H1 (cell line): ENCODE results near the gene TPPP. TPM values are rescaled to one million over a fixed set of nuclear protein-coding genes. Genes with fewer than 3 reads are reported as not detected.

Experiments used
- EZH2 ChIP-seq: fragments of 200-600 bp; sonication (generic); IDR thresholded peaks from 2 replicates; pipeline ENCODE4 v1.7.1; 2012; ENCODE audit warnings: low read depth, mild to moderate bottlenecking, moderate library complexity, low read length, inconsistent platforms; ENCODE audit not compliant: severe bottlenecking
- RBBP5 ChIP-seq: IDR thresholded peaks from 2 replicates; pipeline ENCODE4 v1.7.1; 2012; ENCODE audit warnings: low read depth, mild to moderate bottlenecking, inconsistent platforms, low read length, moderate library complexity, borderline replicate concordance
- TAF1 ChIP-seq: IDR thresholded peaks from 2 replicates; pipeline ENCODE4 v1.6.1; 2011; ENCODE audit warnings: mild to moderate bottlenecking, low read depth, low read length
- polyA plus RNA-seq, 7 experiments: library from polyadenylated mRNA; depleted of rRNA in 3 of 7; stranded (reverse) in 5 of 7; unstranded in 2 of 7; fragments of >200 nt in 5 of 7; fragments of 200-250 nt in 2 of 7; gene quantifications; 1 replicate in 5 of 7; 2 replicates in 1 of 7; 4 replicates in 1 of 7; pipeline versions ENCODE4 v1.2.1 to v1.2.3, GENCODE V29; 2011 to 2013; ENCODE audit warnings: missing spikeins in 2 of 7, mixed read lengths in 2 of 7
- total RNA-seq: library from RNA; stranded (reverse); fragmentation: NEBNext Ultra II Directional; extraction: Animal tissue kit (Norgen Biotek cat#: 25700); gene quantifications from 2 replicates; pipeline ENCODE4 v1.2.1, GENCODE V29; 2021
- TF ChIP-seq, protein P1 (sequence below): fragments of 300-600 bp; sonication (generic); IDR thresholded peaks from 2 replicates; pipeline ENCODE4 v1.7.1; 2012; ENCODE audit warnings: low read length, moderate library complexity, mild to moderate bottlenecking, inconsistent platforms; ENCODE audit not compliant: insufficient replicate concordance

Gene TPPP
- total and polyA plus RNA-seq, 2 of the 8 experiments (the other 6 are each of a cell fraction or from before 2014, with no cell fraction given): 0.36 to 0.93 TPM

DNA sequence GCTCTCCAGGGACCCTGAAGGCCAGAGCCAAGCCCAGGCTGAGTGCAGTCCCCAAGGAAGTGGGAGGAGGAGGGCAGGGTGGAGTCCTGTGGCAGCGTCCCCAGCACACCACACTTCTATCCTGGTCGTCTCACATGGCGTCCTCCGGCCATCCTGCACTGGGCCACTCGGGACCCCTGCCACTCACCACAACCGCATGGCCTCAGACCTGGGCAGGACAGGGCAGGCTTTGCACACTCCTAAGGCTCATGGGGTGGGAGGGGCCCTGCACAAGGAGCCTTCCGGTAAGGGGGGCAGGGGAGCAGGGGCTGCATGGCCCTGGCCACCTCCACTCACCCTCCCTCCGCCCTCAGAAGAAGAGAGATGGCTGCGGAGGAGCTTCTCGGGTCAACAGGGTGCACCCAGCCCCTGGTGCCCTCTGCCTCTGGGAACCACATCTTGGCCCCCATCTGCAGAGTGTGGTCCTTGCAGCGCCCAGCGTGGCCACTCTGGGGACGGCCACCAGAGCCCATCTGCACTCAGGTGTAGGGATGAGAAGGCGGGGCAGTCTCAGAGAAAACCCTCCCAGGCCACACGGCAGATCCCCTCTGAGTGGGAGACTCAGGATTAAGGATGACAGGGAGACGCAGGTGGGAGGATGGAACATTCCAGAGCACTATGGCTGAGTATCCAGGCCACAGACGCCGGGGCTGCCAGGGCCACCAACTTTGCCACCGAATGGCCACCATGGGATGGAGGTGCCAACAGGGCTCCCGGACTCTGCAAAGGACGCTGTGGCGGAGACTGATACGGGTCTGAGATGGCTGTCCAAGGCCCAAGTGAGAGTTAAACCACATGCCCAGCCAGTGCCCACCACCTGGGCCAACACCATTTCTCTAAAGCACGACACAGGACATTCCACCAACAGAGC is 7.6 kb downstream of the TPPP start (continued):
- TF ChIP-seq, protein P1, sequence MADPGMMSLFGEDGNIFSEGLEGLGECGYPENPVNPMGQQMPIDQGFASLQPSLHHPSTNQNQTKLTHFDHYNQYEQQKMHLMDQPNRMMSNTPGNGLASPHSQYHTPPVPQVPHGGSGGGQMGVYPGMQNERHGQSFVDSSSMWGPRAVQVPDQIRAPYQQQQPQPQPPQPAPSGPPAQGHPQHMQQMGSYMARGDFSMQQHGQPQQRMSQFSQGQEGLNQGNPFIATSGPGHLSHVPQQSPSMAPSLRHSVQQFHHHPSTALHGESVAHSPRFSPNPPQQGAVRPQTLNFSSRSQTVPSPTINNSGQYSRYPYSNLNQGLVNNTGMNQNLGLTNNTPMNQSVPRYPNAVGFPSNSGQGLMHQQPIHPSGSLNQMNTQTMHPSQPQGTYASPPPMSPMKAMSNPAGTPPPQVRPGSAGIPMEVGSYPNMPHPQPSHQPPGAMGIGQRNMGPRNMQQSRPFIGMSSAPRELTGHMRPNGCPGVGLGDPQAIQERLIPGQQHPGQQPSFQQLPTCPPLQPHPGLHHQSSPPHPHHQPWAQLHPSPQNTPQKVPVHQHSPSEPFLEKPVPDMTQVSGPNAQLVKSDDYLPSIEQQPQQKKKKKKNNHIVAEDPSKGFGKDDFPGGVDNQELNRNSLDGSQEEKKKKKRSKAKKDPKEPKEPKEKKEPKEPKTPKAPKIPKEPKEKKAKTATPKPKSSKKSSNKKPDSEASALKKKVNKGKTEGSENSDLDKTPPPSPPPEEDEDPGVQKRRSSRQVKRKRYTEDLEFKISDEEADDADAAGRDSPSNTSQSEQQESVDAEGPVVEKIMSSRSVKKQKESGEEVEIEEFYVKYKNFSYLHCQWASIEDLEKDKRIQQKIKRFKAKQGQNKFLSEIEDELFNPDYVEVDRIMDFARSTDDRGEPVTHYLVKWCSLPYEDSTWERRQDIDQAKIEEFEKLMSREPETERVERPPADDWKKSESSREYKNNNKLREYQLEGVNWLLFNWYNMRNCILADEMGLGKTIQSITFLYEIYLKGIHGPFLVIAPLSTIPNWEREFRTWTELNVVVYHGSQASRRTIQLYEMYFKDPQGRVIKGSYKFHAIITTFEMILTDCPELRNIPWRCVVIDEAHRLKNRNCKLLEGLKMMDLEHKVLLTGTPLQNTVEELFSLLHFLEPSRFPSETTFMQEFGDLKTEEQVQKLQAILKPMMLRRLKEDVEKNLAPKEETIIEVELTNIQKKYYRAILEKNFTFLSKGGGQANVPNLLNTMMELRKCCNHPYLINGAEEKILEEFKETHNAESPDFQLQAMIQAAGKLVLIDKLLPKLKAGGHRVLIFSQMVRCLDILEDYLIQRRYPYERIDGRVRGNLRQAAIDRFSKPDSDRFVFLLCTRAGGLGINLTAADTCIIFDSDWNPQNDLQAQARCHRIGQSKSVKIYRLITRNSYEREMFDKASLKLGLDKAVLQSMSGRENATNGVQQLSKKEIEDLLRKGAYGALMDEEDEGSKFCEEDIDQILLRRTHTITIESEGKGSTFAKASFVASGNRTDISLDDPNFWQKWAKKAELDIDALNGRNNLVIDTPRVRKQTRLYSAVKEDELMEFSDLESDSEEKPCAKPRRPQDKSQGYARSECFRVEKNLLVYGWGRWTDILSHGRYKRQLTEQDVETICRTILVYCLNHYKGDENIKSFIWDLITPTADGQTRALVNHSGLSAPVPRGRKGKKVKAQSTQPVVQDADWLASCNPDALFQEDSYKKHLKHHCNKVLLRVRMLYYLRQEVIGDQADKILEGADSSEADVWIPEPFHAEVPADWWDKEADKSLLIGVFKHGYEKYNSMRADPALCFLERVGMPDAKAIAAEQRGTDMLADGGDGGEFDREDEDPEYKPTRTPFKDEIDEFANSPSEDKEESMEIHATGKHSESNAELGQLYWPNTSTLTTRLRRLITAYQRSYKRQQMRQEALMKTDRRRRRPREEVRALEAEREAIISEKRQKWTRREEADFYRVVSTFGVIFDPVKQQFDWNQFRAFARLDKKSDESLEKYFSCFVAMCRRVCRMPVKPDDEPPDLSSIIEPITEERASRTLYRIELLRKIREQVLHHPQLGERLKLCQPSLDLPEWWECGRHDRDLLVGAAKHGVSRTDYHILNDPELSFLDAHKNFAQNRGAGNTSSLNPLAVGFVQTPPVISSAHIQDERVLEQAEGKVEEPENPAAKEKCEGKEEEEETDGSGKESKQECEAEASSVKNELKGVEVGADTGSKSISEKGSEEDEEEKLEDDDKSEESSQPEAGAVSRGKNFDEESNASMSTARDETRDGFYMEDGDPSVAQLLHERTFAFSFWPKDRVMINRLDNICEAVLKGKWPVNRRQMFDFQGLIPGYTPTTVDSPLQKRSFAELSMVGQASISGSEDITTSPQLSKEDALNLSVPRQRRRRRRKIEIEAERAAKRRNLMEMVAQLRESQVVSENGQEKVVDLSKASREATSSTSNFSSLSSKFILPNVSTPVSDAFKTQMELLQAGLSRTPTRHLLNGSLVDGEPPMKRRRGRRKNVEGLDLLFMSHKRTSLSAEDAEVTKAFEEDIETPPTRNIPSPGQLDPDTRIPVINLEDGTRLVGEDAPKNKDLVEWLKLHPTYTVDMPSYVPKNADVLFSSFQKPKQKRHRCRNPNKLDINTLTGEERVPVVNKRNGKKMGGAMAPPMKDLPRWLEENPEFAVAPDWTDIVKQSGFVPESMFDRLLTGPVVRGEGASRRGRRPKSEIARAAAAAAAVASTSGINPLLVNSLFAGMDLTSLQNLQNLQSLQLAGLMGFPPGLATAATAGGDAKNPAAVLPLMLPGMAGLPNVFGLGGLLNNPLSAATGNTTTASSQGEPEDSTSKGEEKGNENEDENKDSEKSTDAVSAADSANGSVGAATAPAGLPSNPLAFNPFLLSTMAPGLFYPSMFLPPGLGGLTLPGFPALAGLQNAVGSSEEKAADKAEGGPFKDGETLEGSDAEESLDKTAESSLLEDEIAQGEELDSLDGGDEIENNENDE: no peak
- TF ChIP-seq RBBP5 (no peak), EZH2 (no peak), TAF1 (no peak)
